ENCODE results near the gene BRIP1.

Gene BRIP1

GRCh38 chr17:61862105-61862574 is 1.2 kb downstream of the BRIP1 start:
- TF ChIP-seq TEAD4 (IDR thresholded peaks at IDR 0.05) (peak; percentile 8; the same call in 1 of the 2 replicates), USF1 (IDR thresholded peaks at IDR 0.05) (no peak)

DNA sequence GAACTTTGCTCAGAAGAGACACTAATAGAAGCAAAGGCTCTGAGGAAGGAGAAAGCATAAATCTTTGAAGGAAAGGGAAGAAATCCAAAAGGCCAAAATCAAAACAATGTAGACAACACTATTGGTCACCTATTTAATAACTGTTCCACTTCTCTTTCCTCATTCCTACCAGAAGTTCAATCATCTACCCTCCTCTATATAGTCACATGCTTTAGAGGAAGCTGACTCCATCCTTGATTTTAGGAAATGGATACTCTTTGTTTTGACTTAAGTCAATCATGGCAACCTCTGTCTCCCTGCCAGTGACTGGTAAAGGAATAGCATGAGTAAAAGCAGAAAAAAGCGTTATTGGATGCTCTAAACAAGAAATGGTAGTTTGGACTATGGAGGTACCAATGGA is 7.3 kb downstream of the BRIP1 start:
- no peak for TF ChIP-seq EGR1 (IDR thresholded peaks at IDR 0.05)
- no peak for TF ChIP-seq CEBPB (IDR thresholded peaks at IDR 0.05)
- TF ChIP-seq USF1 (IDR thresholded peaks at IDR 0.05), result no peak

DNA sequence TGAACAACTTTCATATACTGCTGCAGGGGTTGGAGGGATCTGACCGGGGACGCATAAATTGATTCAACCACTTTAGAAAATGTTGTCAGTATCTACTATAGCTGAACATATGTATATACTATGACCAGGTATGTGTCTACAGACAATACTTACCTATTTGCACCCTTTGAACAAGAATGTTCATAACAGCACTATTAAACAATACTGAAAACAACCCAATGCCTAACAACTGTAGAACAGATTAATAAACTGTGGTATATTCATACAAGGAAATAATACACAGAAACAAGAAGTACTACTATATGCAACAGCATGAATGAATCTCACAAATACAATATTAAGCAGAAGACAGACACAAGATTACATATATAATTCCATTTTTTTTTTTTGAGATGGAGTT is 10.5 kb downstream of the BRIP1 start:
- TF ChIP-seq NFIC (IDR thresholded peaks at IDR 0.05) (no peak), FOXM1 (IDR thresholded peaks at IDR 0.05; ENCODE audit: borderline replicate concordance, low read depth) (no peak), USF1 (IDR thresholded peaks at IDR 0.05) (no peak), TAF1 (IDR thresholded peaks at IDR 0.05; ENCODE audit: low read depth) (no peak), YY1 (IDR thresholded peaks at IDR 0.05; ENCODE audit: low read depth) (no peak), TEAD4 (IDR thresholded peaks at IDR 0.05) (no peak)
- TF ChIP-seq, protein P1, sequence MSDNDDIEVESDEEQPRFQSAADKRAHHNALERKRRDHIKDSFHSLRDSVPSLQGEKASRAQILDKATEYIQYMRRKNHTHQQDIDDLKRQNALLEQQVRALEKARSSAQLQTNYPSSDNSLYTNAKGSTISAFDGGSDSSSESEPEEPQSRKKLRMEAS (IDR thresholded peaks at IDR 0.05), result no peak

DNA sequence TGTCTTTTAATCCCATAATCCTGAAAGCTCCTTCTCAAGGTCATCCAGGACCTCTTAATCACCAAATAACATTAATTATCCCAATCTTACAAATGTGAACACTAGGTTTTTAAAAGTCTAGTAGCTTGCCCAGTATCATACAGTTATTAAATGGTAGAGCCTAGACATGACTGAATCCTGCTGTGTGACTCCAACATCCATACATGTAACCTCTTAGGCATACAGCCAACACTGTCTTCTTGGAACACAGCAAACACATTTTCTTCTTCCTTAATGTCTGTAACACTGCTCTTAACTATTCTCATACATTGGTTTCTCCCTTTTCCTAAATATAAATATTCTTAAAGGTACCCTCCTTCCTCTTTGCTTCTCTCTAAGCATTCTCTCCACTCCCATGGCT is 13.7 kb downstream of the BRIP1 start:
- TF ChIP-seq, protein P2, sequence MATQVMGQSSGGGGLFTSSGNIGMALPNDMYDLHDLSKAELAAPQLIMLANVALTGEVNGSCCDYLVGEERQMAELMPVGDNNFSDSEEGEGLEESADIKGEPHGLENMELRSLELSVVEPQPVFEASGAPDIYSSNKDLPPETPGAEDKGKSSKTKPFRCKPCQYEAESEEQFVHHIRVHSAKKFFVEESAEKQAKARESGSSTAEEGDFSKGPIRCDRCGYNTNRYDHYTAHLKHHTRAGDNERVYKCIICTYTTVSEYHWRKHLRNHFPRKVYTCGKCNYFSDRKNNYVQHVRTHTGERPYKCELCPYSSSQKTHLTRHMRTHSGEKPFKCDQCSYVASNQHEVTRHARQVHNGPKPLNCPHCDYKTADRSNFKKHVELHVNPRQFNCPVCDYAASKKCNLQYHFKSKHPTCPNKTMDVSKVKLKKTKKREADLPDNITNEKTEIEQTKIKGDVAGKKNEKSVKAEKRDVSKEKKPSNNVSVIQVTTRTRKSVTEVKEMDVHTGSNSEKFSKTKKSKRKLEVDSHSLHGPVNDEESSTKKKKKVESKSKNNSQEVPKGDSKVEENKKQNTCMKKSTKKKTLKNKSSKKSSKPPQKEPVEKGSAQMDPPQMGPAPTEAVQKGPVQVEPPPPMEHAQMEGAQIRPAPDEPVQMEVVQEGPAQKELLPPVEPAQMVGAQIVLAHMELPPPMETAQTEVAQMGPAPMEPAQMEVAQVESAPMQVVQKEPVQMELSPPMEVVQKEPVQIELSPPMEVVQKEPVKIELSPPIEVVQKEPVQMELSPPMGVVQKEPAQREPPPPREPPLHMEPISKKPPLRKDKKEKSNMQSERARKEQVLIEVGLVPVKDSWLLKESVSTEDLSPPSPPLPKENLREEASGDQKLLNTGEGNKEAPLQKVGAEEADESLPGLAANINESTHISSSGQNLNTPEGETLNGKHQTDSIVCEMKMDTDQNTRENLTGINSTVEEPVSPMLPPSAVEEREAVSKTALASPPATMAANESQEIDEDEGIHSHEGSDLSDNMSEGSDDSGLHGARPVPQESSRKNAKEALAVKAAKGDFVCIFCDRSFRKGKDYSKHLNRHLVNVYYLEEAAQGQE (IDR thresholded peaks at IDR 0.05; ENCODE audit: low read depth), result no peak
- TF ChIP-seq TCF12 (IDR thresholded peaks at IDR 0.05; ENCODE audit: low read depth) (no peak), USF1 (IDR thresholded peaks at IDR 0.05) (no peak)

GRCh38 chr17:61848896-61849295 is 14.4 kb downstream of the BRIP1 start:
- TF ChIP-seq, protein P2 (IDR thresholded peaks at IDR 0.05; ENCODE audit: low read depth), result no peak
- TF ChIP-seq EP300 (IDR thresholded peaks at IDR 0.05; ENCODE audit: borderline replicate concordance) (no peak), YY1 (IDR thresholded peaks at IDR 0.05; ENCODE audit: low read depth) (no peak), TCF12 (IDR thresholded peaks at IDR 0.05; ENCODE audit: low read depth) (no peak), NFIC (IDR thresholded peaks at IDR 0.05) (no peak), TEAD4 (IDR thresholded peaks at IDR 0.05) (no peak), USF1 (IDR thresholded peaks at IDR 0.05) (no peak), FOXM1 (IDR thresholded peaks at IDR 0.05; ENCODE audit: borderline replicate concordance, low read depth) (no peak), TAF1 (IDR thresholded peaks at IDR 0.05; ENCODE audit: low read depth) (no peak), EGR1 (IDR thresholded peaks at IDR 0.05) (no peak), ZBTB7A (IDR thresholded peaks at IDR 0.05; ENCODE audit: low read depth) (no peak), RAD21 (IDR thresholded peaks at IDR 0.05; ENCODE audit: low read depth) (no peak), CREB1 (IDR thresholded peaks at IDR 0.05; ENCODE audit: low read depth) (no peak), CEBPB (IDR thresholded peaks at IDR 0.05) (no peak)
- TF ChIP-seq, protein P1 (IDR thresholded peaks at IDR 0.05), result no peak

DNA sequence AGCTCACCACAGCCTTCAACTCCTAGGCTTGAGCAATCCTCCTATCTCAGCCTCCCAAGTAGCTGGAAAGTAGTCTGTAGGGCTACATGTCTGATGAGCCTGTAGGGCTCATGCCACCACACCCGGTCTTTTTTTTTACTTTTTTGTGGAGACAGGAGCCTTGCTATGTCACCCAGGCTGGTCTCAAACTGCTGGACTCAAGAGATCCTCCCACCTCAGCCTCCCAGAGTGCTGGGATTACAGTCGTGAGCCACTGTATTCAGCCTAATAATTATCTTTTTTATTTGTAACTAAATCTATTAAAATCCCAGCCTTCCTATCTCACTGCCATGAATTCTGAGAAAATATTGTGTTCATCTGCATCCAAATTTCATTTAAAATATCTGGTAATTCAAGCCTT is 15.1 kb downstream of the BRIP1 start:
- TF ChIP-seq CREB1 (IDR thresholded peaks at IDR 0.05; ENCODE audit: low read depth) (no peak), NFIC (IDR thresholded peaks at IDR 0.05) (no peak), RAD21 (IDR thresholded peaks at IDR 0.05; ENCODE audit: low read depth) (no peak), EP300 (IDR thresholded peaks at IDR 0.05; ENCODE audit: borderline replicate concordance) (no peak), CEBPB (IDR thresholded peaks at IDR 0.05) (no peak), TEAD4 (IDR thresholded peaks at IDR 0.05) (no peak), FOXM1 (IDR thresholded peaks at IDR 0.05; ENCODE audit: borderline replicate concordance, low read depth) (no peak), USF1 (IDR thresholded peaks at IDR 0.05) (no peak), YY1 (IDR thresholded peaks at IDR 0.05; ENCODE audit: low read depth) (no peak), TAF1 (IDR thresholded peaks at IDR 0.05; ENCODE audit: low read depth) (no peak), EGR1 (IDR thresholded peaks at IDR 0.05) (no peak), TCF12 (IDR thresholded peaks at IDR 0.05; ENCODE audit: low read depth) (no peak), ZBTB7A (IDR thresholded peaks at IDR 0.05; ENCODE audit: low read depth) (no peak)
- TF ChIP-seq, protein P2 (IDR thresholded peaks at IDR 0.05; ENCODE audit: low read depth), result no peak
- TF ChIP-seq, protein P1 (IDR thresholded peaks at IDR 0.05), result no peak
